ENCODE data around the gene OR1K1.
A peak's percentile ranks its signal among the peaks of the same experiment; 100 is the strongest.

The OR1K1 gene

GRCh38 chr9:122800066-122801060 lies at the start of gene OR1K1:
TSS of gene OR1K1 (plus strand) at chr9:122800123. CDS start at chr9:122800123, 0 bp downstream.
- no peak for DNase-seq

- no peak for DNase-seq
These were observed 45.1 kb upstream of the OR1K1 start for GRCh38 chr9:122754825-122755224.

- DNase-seq, result no peak
These were observed 32.1 kb upstream of the OR1K1 start for GRCh38 chr9:122767817-122768216.

GRCh38 chr9:122777052-122777451 lies 22.9 kb upstream of the OR1K1 start:
- DNase-seq, result no peak

GRCh38 chr9:122777935-122778627 lies 21.8 kb upstream of the OR1K1 start:
- no peak for DNase-seq

GRCh38 chr9:122779181-122779580 lies 20.7 kb upstream of the OR1K1 start:
- DNase-seq, result no peak

- no peak for DNase-seq
These were observed 19.9 kb upstream of the OR1K1 start for GRCh38 chr9:122780026-122780425.

GRCh38 chr9:122781671-122782070 lies 18.3 kb upstream of the OR1K1 start:
- DNase-seq, result no peak

- DNase-seq, result no peak
These were observed 14.7 kb upstream of the OR1K1 start for GRCh38 chr9:122785269-122785668.

- no peak for DNase-seq
These were observed 13.6 kb upstream of the OR1K1 start for GRCh38 chr9:122786338-122786737.

GRCh38 chr9:122788831-122789230 lies 11.1 kb upstream of the OR1K1 start, which contains the start of gene OR5C1:
TSS of gene OR5C1 (plus strand) at chr9:122788933. CDS start at chr9:122788933, 0 bp downstream.
- no peak for DNase-seq

- DNase-seq, result no peak
These were observed 10.5 kb upstream of the OR1K1 start for GRCh38 chr9:122789256-122790046.

- DNase-seq, result no peak
These were observed 7.9 kb upstream of the OR1K1 start for GRCh38 chr9:122791872-122792669.

GRCh38 chr9:122797316-122798063 lies 2.4 kb upstream of the OR1K1 start:
- DNase-seq, result peak in 1 of 3 experiments; percentile 17

GRCh38 chr9:122806661-122807060 lies 6.7 kb downstream of the OR1K1 start:
- DNase-seq, result no peak

- no peak for DNase-seq
These were observed 7.5 kb downstream of the OR1K1 start for GRCh38 chr9:122807271-122807900.

GRCh38 chr9:122808141-122808540 lies 8.2 kb downstream of the OR1K1 start:
- DNase-seq, result no peak

GRCh38 chr9:122809261-122809660 lies 9.3 kb downstream of the OR1K1 start:
- peak in 2 of 3 experiments; percentile 77 to 95 for DNase-seq

GRCh38 chr9:122810306-122810946 lies 10.5 kb downstream of the OR1K1 start:
- DNase-seq, result peak; percentile 63 to 97 (median 84)

GRCh38 chr9:122812736-122813135 lies 12.8 kb downstream of the OR1K1 start:
- no peak for DNase-seq

Measured in NCI-H1417 (cell line).